HG02870 (cell line): ENCODE data around the gene ZNF438.

ENCODE experiments used
- ATAC-seq: cut with Tn5 transposase; IDR thresholded peaks from one replicate; pipeline ENCODE4 v1.9.1; 2021; ENCODE audit warnings: mild to moderate bottlenecking, moderate library complexity; ENCODE audit not compliant: unreplicated experiment

ZNF438 gene

GRCh38 chr10:30828680-30829079, 203.0 kb downstream of the ZNF438 start:
- no peak for ATAC-seq

GRCh38 chr10:30828164-30828563, 203.5 kb downstream of the ZNF438 start:
- no peak for ATAC-seq

- ATAC-seq = no peak
Measured at GRCh38 chr10:30827531-30828120, 204.0 kb downstream of the ZNF438 start.

DNA sequence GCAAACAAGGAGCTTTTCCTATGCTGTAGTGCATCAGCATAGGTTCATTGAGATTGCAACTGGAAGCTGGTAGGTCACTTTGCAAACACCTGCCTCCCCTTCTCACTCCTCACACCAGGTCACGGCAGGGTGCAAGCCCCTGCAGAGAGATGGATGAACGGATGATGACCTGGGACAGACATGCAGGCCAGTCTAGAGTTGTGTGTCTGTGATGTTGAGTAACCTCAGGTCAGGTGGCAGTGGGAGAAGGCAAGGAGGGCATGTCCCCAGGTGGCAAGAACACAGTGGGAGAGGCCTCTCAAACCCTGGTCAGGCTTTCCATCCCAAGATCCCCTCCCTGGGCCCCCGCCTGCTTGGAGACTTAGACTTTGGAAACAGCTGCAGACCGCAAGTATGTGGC, 205.0 kb downstream of the ZNF438 start:
- no peak for ATAC-seq

DNA sequence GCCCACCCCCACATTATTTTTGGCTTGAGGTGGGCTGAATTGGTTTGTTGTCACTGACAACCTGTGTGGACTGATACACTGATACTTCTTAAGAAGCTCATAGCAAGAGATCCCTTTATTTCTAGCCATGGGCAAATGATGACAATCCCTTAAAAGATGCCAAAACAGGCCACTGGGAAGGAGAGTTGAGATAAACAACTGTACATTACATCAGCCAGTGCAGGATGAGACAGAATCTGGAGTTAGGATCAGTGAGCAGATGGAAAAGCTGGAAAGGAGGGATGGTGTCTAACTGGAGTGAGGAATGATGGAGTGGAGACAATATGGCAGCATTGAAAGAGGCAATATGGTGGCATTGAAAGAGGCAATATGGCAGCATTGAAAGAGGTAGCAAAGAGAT, 206.2 kb downstream of the ZNF438 start:
- ATAC-seq = no peak

GRCh38 chr10:30825022-30825421, 206.6 kb downstream of the ZNF438 start:
- no peak for ATAC-seq

DNA sequence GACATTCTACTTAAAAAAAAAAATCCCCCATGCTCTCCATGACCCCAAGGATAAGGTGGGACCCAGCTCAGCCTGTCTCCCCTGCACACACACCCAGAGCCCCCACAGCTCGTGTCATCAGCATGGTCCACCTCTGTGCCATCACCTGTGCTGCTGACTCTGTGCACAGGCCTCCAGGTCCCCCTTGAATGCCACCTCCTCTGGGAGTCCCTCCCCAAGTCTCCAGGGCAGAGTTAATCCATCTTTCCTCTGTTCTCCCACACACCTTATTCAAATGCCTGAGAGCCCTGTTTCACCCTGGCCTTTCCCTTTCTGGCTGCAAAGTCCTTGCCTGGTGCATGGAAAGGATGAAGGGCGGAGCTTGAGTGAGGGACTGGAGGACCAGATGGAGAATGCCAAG, 208.0 kb downstream of the ZNF438 start:
- no peak for ATAC-seq

DNA sequence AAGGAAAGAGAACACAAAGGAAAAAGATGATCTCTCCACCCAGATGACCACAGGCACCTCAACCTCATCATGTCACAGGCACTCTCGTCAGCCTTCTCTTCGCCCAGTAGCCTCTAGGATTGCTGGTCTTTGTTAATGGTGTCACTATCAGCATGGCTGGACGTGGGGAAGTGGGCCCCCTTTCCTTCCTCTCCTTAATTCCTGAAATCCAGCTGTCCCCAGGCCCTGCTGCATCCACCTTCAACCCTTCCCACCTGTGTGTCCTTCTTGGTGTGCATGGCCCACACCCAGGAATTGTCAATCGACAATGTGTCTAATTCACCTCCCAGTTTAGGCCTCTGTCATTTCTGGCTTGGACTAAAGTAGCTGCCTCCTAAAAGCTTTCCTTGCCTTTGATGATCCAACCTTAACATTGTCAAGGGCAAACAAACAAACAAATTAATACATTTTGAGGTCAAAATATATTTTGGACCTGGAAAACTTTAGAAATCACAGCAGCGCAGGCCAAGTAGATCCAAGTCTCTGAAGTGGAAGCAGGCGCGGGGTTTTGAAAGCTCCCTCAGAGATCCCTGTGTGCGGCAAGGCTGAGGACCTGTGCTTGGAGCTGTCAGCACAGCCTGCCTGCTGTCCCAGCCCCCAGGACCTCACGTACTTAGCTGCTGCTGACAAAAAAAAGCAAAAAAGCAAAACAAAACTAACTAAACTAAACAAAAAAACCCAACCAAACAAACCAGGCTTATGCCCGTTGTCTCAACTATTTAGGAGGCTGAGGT, 208.8 kb downstream of the ZNF438 start:
- ATAC-seq = no peak

DNA sequence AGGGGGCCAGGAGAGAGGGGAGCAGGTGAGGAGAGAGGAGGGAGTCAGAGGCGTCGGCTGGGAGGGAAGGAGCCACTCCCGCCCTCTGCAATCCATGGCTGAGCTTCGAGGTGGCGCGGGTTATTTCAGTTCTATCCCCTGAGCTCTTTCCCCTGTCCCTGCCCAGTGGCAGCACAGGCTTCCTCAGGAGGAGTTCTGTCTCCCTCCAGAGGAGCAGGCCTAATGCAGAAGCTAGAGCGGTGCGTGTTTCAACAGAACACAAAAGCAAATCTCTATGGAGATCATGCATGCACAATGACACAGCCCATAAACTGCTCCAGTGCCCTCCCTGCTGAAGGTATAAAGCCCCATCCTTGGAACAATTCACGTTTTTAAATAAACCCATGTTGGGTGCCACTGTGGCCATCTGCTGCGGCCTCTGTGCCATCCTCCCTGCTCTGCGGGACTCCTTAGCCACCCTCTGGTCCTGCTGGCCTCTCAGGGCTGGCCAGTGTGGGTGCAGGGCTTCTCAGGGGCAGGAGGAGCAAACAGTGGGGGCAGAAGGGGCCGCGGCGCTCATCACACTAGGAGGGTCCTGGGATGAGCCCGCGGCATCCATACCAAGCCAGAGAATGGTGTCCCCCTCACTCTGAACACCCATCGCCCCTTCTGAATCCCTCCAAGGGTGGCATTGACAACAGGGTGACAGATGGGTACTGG, 209.5 kb downstream of the ZNF438 start:
- ATAC-seq = no peak

DNA sequence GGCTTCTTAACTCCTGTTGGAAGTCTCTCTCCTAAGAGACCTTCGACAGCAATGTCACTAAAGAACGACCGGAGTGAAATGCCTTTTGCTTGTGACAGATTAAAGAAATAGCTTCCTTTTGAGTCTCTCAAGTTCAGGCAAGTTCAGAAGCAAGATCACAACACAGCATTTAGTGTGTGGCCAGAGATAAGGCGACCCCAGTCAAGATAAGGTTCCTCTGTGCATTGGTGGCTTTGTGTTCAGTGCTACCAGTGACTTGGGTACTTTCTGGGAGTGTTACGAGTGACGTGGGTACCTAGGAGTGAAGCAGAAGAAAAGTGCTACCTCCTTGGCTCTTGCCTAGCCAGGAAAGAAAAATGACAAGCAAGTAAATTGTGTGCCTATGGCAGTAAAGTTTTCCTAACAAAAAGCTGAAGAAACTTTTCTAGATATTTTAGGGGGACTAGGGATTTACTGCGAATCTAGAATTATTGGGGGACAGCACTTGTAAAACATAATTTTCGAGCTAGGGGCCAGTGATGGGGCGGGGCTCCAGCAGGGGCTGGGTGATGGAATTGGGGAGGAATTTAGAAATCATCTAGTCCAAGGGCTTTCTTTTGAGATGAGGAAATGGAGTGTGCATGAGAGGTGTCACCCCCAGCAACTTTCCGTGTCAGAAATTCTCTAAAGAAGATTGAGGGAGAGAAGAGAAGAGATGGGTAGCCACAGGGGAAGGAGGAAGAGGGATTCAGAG, 210.2 kb downstream of the ZNF438 start:
- ATAC-seq = no peak

DNA sequence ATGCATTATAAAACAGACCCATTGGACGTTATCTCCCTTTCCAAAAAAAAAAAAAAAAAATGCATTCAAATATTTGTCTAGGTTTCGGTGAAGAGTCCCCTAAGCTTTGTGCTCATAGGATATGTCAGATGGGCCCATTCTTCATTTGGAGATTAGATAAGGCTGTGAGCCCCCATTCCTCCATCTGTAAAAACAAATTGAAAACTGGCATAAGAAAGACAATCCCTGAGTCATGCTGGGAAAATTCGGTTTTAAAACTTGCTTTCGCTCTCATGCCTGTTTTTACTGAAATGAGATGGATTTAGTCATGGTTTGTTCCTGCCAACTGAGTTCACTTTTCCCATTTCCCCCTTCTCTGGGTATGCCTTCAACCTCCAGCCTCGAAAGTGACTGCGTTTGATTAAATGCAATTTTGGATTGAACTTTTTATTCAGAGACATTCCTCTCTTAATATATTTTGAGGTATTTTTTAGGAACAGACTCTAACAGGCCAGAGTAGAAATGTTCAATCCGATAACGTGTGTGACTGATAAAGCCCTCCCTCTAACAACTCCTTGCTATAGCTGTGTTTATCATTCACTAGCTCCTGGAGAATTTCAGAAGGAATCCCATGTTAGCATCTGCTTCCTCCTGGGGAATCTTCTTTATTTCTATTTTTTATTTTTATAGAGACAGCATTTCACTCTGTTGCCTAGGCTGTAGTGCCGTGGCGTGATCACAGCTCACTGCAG, 211.2 kb downstream of the ZNF438 start:
- ATAC-seq = no peak

- ATAC-seq = no peak
Measured at GRCh38 chr10:30819341-30820181, 212.1 kb downstream of the ZNF438 start.

DNA sequence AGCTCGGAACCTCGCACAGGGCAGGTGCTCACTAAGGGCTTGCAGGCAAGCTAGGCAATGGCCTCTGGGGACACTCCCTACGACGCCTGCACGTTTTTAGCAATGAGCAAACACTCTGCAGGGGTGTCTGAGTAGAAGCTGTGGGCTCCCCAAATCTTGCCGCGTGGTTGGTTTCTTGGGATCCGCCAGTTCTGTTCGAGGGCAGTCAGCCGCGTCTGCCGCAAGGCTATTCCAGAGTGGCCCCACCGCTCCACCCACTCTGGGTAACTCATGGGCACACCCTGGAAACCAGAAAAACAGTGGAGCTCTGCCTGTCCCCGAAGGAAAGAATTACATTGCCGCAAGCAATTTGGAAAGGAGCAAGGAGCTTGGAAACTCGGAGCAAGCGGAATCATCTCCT, 212.8 kb downstream of the ZNF438 start:
- ATAC-seq = no peak

DNA sequence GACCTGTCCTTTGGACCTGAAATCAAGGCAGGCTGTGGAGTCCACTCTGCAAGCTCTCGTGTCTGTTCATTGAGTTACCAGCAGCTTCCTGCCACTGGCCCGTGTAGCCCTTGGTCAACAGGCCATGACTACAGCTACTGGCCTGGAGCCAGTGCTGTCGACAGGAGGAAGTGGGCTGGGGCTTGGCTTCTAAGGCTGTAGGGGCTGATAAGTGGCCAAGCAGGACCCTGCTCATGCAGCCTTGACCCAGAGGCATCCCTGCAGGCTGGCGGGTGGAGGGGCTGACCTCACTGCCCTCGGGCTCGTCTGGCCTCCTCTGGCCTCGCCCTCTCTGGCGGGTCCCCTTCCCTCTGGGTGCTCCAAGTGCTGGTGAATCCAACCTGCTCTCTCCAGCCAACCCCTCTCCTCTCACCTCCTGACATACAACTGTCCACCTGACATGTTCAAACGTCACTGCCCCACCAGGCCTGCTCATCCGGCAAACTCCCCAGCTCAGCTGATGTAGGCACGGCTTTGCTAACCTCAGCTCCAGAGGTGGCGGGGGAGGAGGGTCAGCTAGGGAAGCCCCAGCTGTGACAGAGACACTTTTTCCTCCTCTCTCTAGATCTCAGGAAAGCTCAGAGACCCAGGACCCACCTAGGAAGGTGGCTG, 213.5 kb downstream of the ZNF438 start:
- ATAC-seq = no peak

- no peak for ATAC-seq
Measured at GRCh38 chr10:30817541-30817940, 214.1 kb downstream of the ZNF438 start.

DNA sequence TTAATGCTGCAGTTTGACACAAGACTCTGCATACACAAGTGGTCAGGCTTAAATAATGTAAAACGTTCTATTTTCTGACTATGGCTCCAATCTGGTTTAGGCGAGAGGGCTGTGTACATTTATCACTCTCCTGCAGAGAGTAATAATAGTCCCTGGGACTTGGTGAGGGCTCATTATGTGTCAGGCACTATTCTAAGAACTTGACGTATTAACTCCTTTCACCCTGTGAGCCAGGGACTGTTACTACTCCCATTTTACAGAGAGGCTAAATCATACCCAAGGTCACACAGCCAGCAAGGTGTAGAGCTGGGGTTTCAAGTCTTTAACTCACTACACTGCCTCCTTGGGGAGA, 214.9 kb downstream of the ZNF438 start:
- no peak for ATAC-seq

GRCh38 chr10:30816159-30816819, 215.4 kb downstream of the ZNF438 start:
- ATAC-seq = no peak

- no peak for ATAC-seq
Measured at GRCh38 chr10:30813872-30814481, 217.7 kb downstream of the ZNF438 start.
